ENCODE results near the gene NUPR2.

- no peak for TF ChIP-seq CTCF (IDR thresholded peaks at IDR 0.05; ENCODE audit: insufficient read depth, low read length, poor library complexity, severe bottlenecking)
- no peak for TF ChIP-seq EZH2phosphoT487 (conservative IDR thresholded peaks at IDR 0.05; ENCODE audit: low read length)
These were observed 16.6 kb downstream of the NUPR2 start for GRCh38 chr7:56099653-56100052.

Measured in SU-DHL-6 (cell line).